WTC11 (cell line): ENCODE measurements around the gene CAPN2. TPM values are rescaled to one million over a fixed set of nuclear protein-coding genes. Genes with fewer than 3 reads are reported as not detected.

ENCODE experiments used
- ATAC-seq: fragments of 200-7000 bp; cut with Tn5 transposase; 2 replicates; pipeline ENCODE4 v1.10.0; 2021; ENCODE audit warnings: mild to moderate bottlenecking, moderate library complexity
- CTCF ChIA-PET: fragments of 300-600 bp; sonication (Branson Sonifier 250); formaldehyde crosslinking; loops from one replicate; lab custom pipeline; 2021; ENCODE audit warnings: antibody characterized with exemption; lab: Charles Lee
- POLR2A ChIA-PET: fragments of 350-600 bp; sonication (Branson Sonifier 250); formaldehyde crosslinking; loops from one replicate; lab custom pipeline; 2021; ENCODE audit warnings: antibody characterized with exemption; lab: Charles Lee
- DNase-seq: peaks from one replicate; pipeline ENCODE4 v3.0.0; 2021; ENCODE audit warnings: low spot score
- H3K27ac Mint-ChIP-seq: 2 replicates; pipeline ENCODE4 v1.8.0; 2021; ENCODE audit warnings: mixed read lengths
- H3K27me3 Mint-ChIP-seq: 2 replicates; pipeline ENCODE4 v1.8.0; 2021; ENCODE audit warnings: low read depth, mild to moderate bottlenecking, moderate library complexity, mixed read lengths
- H3K36me3 Mint-ChIP-seq: 2 replicates; pipeline ENCODE4 v1.8.0; 2021; ENCODE audit warnings: mixed read lengths
- H3K4me1 Mint-ChIP-seq: 2 replicates; pipeline ENCODE4 v1.8.0; 2022; ENCODE audit warnings: mixed read lengths
- H3K4me3 Mint-ChIP-seq: 2 replicates; pipeline ENCODE4 v1.8.0; 2021; ENCODE audit warnings: mild to moderate bottlenecking, moderate library complexity, mixed read lengths
- H3K9me3 Mint-ChIP-seq: 2 replicates; pipeline ENCODE4 v1.8.0; 2021; ENCODE audit warnings: mixed read lengths
- EMX1 ChIP-seq: fragments of 250-450 bp; sonication (Bioruptor Pico); IDR thresholded peaks from 2 replicates; pipeline ENCODE4 v1.8.0; 2021; ENCODE audit warnings: mild to moderate bottlenecking
- FOXP1 ChIP-seq: sonication (generic); formaldehyde crosslinking; IDR thresholded peaks from 2 replicates; pipeline ENCODE4 v1.8.0; 2022; ENCODE audit warnings: missing genetic modification reagents, mild to moderate bottlenecking, moderate library complexity, borderline replicate concordance
- NFE2L1 ChIP-seq: sonication (generic); formaldehyde crosslinking; IDR thresholded peaks from 2 replicates; pipeline ENCODE4 v1.8.1; 2023; ENCODE audit warnings: missing genetic modification reagents
- NFYB ChIP-seq: sonication (generic); formaldehyde crosslinking; conservative IDR thresholded peaks from 2 replicates; pipeline ENCODE4 v1.8.0; 2022; ENCODE audit warnings: low read depth, missing genetic modification reagents
- ZBTB21 ChIP-seq: sonication (generic); formaldehyde crosslinking; IDR thresholded peaks from 2 replicates; pipeline ENCODE4 v1.8.1; 2023; ENCODE audit warnings: mild to moderate bottlenecking, missing genetic modification reagents, borderline replicate concordance
- ZNF263 ChIP-seq: sonication (generic); formaldehyde crosslinking; IDR thresholded peaks from 2 replicates; pipeline ENCODE4 v1.8.1; 2022; ENCODE audit warnings: low read depth, mild to moderate bottlenecking, moderate library complexity, missing genetic modification reagents
- ZNF423 ChIP-seq: fragments of 250-450 bp; sonication (Bioruptor Pico); IDR thresholded peaks from 2 replicates; pipeline ENCODE4 v2.1.2; 2022; ENCODE audit warnings: mild to moderate bottlenecking, moderate library complexity
- ZNF671 ChIP-seq: fragments of 250-450 bp; sonication (Bioruptor Pico); IDR thresholded peaks from 2 replicates; pipeline ENCODE4 v1.8.0; 2021; ENCODE audit warnings: mild to moderate bottlenecking
- total RNA-seq: library from RNA; stranded (reverse); gene quantifications from 3 replicates; pipeline ENCODE4 v1.2.3, GENCODE V29; 2021
- TF ChIP-seq, protein P1 (sequence below): sonication (generic); formaldehyde crosslinking; IDR thresholded peaks from 2 replicates; pipeline ENCODE4 v1.8.0; 2023; ENCODE audit warnings: missing genetic modification reagents, mild to moderate bottlenecking, borderline replicate concordance
- TF ChIP-seq, protein P2 (sequence below): sonication (generic); formaldehyde crosslinking; IDR thresholded peaks from 2 replicates; pipeline ENCODE4 v1.8.0; 2023; ENCODE audit warnings: mild to moderate bottlenecking, missing genetic modification reagents
- TF ChIP-seq, protein P3 (sequence below): fragments of 250-450 bp; sonication (Bioruptor Pico); IDR thresholded peaks from 2 replicates; pipeline ENCODE4 v1.9.0; 2021; ENCODE audit warnings: mild to moderate bottlenecking, borderline replicate concordance
- TF ChIP-seq, protein P4 (sequence below): fragments of 200-600 bp; IDR thresholded peaks from 2 replicates; pipeline ENCODE4 v1.8.0; 2022; ENCODE audit warnings: antibody characterized with exemption

The CAPN2 gene
- total RNA-seq, 1 experiment from 2014 or later = 21.3 TPM

DNA sequence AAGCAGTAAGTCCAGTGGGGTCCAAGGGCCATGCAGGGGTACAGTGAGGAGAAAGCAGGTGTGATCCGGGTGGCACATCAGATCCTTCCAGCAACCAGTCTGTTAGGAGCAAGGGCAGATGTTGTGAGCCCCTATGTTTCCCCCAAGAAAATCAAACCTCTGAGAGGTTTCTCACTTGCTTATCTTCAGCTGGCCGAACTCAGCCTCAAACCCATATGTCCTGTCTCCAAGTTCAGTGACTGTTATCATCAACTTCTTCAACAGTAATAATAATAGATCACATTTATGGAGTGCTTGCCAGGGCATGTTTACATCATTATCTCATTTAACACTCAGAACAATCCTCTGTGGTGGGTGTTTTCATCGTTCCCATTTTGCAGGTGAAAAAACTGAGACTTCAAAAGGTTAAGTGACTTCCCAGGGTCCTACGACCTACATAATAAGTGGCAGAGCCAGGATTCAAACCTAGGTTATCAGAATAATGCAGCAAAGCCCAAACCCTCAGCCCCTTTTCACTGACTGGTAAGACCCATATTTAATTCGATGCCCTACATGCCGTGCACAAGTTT lies 3.3 kb downstream of the CAPN2 start (continued):
- TF ChIP-seq, protein P1, sequence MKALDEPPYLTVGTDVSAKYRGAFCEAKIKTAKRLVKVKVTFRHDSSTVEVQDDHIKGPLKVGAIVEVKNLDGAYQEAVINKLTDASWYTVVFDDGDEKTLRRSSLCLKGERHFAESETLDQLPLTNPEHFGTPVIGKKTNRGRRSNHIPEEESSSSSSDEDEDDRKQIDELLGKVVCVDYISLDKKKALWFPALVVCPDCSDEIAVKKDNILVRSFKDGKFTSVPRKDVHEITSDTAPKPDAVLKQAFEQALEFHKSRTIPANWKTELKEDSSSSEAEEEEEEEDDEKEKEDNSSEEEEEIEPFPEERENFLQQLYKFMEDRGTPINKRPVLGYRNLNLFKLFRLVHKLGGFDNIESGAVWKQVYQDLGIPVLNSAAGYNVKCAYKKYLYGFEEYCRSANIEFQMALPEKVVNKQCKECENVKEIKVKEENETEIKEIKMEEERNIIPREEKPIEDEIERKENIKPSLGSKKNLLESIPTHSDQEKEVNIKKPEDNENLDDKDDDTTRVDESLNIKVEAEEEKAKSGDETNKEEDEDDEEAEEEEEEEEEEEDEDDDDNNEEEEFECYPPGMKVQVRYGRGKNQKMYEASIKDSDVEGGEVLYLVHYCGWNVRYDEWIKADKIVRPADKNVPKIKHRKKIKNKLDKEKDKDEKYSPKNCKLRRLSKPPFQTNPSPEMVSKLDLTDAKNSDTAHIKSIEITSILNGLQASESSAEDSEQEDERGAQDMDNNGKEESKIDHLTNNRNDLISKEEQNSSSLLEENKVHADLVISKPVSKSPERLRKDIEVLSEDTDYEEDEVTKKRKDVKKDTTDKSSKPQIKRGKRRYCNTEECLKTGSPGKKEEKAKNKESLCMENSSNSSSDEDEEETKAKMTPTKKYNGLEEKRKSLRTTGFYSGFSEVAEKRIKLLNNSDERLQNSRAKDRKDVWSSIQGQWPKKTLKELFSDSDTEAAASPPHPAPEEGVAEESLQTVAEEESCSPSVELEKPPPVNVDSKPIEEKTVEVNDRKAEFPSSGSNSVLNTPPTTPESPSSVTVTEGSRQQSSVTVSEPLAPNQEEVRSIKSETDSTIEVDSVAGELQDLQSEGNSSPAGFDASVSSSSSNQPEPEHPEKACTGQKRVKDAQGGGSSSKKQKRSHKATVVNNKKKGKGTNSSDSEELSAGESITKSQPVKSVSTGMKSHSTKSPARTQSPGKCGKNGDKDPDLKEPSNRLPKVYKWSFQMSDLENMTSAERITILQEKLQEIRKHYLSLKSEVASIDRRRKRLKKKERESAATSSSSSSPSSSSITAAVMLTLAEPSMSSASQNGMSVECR = no peak

DNA sequence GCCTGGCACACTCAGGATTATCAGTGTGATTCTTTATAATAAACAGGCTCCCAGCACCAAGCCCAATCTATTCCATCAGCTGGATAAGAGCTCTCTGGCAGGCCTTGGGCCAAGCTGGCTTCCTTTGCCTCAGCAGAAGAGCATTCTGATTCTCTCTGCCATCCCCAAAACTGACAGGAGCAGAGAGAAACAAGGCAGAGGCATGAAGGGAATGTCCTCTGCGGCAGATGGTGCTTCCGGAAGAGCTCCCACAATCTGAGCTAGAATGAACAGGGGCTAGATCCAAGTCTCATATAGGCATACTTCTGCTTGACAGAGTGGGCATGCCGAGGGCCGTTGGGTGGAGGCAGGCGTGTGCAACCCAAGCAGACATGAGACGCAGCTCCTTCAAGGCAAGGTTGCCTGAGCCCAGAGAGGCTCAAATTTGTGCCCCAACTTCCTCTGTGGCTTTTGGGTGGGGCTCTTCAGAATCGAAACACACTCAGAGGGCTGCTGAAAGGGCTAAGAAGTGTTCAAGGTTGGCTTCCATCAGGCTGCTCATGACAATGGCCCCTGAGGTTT lies 4.0 kb downstream of the CAPN2 start:
- ATAC-seq (no peak), DNase-seq (no peak)
- Mint-ChIP-seq H3K4me3 (no peak overlapping the region), H3K4me1 (peaks cover 52% of the 10 kb centered on the region), H3K36me3 (peaks cover 10% of the 10 kb centered on the region; the same call in 1 of the 2 replicates), H3K27me3 (peaks cover 92% of the 10 kb centered on the region), H3K9me3 (no peaks in the 10 kb centered on the region), H3K27ac (no peak overlapping the region)
- ChIA-PET CTCF (interaction anchor here (1.0 to 1.5 kb wide), 3 partner anchors 18 to 583 kb away, joined by 4 to 7 read pairs (median 6); no protein-coding TSS in a partner anchor), POLR2A (no interaction called here)
- TF ChIP-seq FOXP1 (CRISPR knock-in tag) (no peak), EMX1 (CRISPR knock-in tag) (no peak), ZBTB21 (CRISPR knock-in tag) (no peak), NFE2L1 (CRISPR knock-in tag) (no peak), ZNF423 (CRISPR knock-in tag) (no peak), NFYB (CRISPR knock-in tag) (no peak), ZNF263 (CRISPR knock-in tag) (no peak), ZNF671 (CRISPR knock-in tag) (no peak)
- TF ChIP-seq, protein P2, sequence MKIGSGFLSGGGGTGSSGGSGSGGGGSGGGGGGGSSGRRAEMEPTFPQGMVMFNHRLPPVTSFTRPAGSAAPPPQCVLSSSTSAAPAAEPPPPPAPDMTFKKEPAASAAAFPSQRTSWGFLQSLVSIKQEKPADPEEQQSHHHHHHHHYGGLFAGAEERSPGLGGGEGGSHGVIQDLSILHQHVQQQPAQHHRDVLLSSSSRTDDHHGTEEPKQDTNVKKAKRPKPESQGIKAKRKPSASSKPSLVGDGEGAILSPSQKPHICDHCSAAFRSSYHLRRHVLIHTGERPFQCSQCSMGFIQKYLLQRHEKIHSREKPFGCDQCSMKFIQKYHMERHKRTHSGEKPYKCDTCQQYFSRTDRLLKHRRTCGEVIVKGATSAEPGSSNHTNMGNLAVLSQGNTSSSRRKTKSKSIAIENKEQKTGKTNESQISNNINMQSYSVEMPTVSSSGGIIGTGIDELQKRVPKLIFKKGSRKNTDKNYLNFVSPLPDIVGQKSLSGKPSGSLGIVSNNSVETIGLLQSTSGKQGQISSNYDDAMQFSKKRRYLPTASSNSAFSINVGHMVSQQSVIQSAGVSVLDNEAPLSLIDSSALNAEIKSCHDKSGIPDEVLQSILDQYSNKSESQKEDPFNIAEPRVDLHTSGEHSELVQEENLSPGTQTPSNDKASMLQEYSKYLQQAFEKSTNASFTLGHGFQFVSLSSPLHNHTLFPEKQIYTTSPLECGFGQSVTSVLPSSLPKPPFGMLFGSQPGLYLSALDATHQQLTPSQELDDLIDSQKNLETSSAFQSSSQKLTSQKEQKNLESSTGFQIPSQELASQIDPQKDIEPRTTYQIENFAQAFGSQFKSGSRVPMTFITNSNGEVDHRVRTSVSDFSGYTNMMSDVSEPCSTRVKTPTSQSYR (CRISPR knock-in tag) = no peak
- TF ChIP-seq, protein P3, sequence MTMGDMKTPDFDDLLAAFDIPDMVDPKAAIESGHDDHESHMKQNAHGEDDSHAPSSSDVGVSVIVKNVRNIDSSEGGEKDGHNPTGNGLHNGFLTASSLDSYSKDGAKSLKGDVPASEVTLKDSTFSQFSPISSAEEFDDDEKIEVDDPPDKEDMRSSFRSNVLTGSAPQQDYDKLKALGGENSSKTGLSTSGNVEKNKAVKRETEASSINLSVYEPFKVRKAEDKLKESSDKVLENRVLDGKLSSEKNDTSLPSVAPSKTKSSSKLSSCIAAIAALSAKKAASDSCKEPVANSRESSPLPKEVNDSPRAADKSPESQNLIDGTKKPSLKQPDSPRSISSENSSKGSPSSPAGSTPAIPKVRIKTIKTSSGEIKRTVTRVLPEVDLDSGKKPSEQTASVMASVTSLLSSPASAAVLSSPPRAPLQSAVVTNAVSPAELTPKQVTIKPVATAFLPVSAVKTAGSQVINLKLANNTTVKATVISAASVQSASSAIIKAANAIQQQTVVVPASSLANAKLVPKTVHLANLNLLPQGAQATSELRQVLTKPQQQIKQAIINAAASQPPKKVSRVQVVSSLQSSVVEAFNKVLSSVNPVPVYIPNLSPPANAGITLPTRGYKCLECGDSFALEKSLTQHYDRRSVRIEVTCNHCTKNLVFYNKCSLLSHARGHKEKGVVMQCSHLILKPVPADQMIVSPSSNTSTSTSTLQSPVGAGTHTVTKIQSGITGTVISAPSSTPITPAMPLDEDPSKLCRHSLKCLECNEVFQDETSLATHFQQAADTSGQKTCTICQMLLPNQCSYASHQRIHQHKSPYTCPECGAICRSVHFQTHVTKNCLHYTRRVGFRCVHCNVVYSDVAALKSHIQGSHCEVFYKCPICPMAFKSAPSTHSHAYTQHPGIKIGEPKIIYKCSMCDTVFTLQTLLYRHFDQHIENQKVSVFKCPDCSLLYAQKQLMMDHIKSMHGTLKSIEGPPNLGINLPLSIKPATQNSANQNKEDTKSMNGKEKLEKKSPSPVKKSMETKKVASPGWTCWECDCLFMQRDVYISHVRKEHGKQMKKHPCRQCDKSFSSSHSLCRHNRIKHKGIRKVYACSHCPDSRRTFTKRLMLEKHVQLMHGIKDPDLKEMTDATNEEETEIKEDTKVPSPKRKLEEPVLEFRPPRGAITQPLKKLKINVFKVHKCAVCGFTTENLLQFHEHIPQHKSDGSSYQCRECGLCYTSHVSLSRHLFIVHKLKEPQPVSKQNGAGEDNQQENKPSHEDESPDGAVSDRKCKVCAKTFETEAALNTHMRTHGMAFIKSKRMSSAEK (CRISPR knock-in tag) = no peak

DNA sequence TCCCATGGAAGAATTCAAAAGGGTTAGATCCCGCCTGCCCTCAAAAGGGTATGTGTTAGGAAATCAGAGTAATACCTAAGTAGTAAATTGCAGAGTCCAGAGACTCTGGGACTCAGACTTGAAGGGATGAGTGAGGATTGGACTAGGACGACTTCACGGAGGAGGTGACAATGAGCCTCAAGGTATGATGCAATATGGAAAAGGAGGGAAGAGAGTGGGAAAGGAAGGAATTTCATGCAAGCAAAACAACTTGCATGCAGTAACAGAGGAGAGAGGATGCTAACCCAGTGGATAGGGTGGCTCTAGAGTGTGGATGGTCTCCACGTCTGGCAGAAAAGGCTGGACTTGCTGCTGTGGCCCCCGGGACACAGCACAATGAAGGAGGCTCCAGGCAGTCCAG lies 4.8 kb downstream of the CAPN2 start:
- Mint-ChIP-seq H3K4me3 (no peak overlapping the region), H3K27ac (no peak overlapping the region), H3K27me3 (peaks cover 91% of the 10 kb centered on the region), H3K4me1 (peaks cover 52% of the 10 kb centered on the region), H3K9me3 (no peaks in the 10 kb centered on the region), H3K36me3 (peaks cover 10% of the 10 kb centered on the region; the same call in 1 of the 2 replicates)
- TF ChIP-seq, protein P4, sequence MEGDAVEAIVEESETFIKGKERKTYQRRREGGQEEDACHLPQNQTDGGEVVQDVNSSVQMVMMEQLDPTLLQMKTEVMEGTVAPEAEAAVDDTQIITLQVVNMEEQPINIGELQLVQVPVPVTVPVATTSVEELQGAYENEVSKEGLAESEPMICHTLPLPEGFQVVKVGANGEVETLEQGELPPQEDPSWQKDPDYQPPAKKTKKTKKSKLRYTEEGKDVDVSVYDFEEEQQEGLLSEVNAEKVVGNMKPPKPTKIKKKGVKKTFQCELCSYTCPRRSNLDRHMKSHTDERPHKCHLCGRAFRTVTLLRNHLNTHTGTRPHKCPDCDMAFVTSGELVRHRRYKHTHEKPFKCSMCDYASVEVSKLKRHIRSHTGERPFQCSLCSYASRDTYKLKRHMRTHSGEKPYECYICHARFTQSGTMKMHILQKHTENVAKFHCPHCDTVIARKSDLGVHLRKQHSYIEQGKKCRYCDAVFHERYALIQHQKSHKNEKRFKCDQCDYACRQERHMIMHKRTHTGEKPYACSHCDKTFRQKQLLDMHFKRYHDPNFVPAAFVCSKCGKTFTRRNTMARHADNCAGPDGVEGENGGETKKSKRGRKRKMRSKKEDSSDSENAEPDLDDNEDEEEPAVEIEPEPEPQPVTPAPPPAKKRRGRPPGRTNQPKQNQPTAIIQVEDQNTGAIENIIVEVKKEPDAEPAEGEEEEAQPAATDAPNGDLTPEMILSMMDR = no peak
- ATAC-seq = no peak
- CTCF ChIA-PET = interaction anchor here (4.2 kb wide), 1 partner anchor 33 kb away, joined by 31 read pairs; no protein-coding TSS in a partner anchor
- DNase-seq = no peak
- POLR2A ChIA-PET = no interaction called here
